GM12878 (cell line): Measurements from ENCODE around the gene POLG. TPM values are rescaled to one million over a fixed set of nuclear protein-coding genes. Genes with fewer than 3 reads are reported as not detected.

Experiments
- ATAC-seq: fragments of 200-7000 bp; cut with Tn5 transposase; 3 replicates; pipeline ENCODE4 v1.9.1; 2020; ENCODE audit warnings: mild to moderate bottlenecking, moderate library complexity
- BruUV-seq: library from RNA; stranded (reverse); fragments of 400-500 nt; replicated peaks from 2 replicates; lab custom pipeline; 2021; lab: Mats Ljungman, UMichigan
- CTCF ChIA-PET: fragments of 300-600 bp; sonication (Branson Sonifier 250); formaldehyde crosslinking; extraction: SDS; loops from one replicate; lab custom pipeline; 2021; ENCODE audit warnings: inconsistent platforms; lab: Yijun Ruan, JAX
- POLR2A ChIA-PET: fragments of 350-600 bp; formaldehyde crosslinking; extraction: SDS; loops from one replicate; lab custom pipeline; 2021; ENCODE audit warnings: inconsistent platforms; lab: Charles Lee
- RAD21 ChIA-PET: fragments of 300-600 bp; sonication (Branson Sonifier 250); formaldehyde crosslinking; loops from one replicate; lab custom pipeline; 2023; ENCODE audit warnings: antibody characterized with exemption; ENCODE audit not compliant: unreplicated experiment; lab: Charles Lee
- SMC1A ChIA-PET: fragments of 300-600 bp; sonication (Branson Sonifier 250); formaldehyde crosslinking; loops from one replicate; lab custom pipeline; 2023; ENCODE audit not compliant: unreplicated experiment, uncharacterized antibody; lab: Charles Lee
- DNase-seq: peaks from one replicate; pipeline ENCODE4 v3.0.0-alpha.2; 2011; ENCODE audit warnings: low read depth, low spot score
- FAIRE-seq: peaks from 3 replicates; lab custom pipeline; 2011; peaks lifted over from hg19 to GRCh38; lab: Jason Lieb, UNC
- H2AFZ ChIP-seq: 2 replicates; pipeline ENCODE4 v1.6.0; 2011; ENCODE audit warnings: low read depth, low read length, control low read depth; ENCODE audit not compliant: control insufficient read depth
- H3K27ac ChIP-seq: 2 replicates; pipeline ENCODE4 v1.5.1; 2011; ENCODE audit warnings: control low read depth; ENCODE audit not compliant: control insufficient read depth, insufficient read depth
- H3K27me3 ChIP-seq, 2 experiments: replicated peaks in 1 of 2; 2 replicates each; pipeline versions ENCODE4 v1.6.0 to v1.6.1; 2011; ENCODE audit warnings: low read length in 1 of 2; ENCODE audit not compliant: control insufficient read depth in 2 of 2, insufficient read depth in 2 of 2
- H3K36me3 ChIP-seq, 2 experiments: 2 replicates each; pipeline ENCODE4 v1.5.1; 2011; ENCODE audit warnings: low read length in 1 of 2; ENCODE audit not compliant: control insufficient read depth in 2 of 2, insufficient read depth in 2 of 2
- H3K4me1 ChIP-seq: 2 replicates; pipeline ENCODE4 v1.6.1; 2011; ENCODE audit warnings: mild to moderate bottlenecking, low read length, moderate library complexity, mixed read lengths; ENCODE audit not compliant: control insufficient read depth, insufficient read depth
- H3K4me2 ChIP-seq: 2 replicates; pipeline ENCODE4 v1.6.0; 2011; ENCODE audit warnings: control low read depth; ENCODE audit not compliant: control insufficient read depth, insufficient read depth
- H3K4me3 ChIP-seq: fragments of 200-600 bp; sonication (generic); 2 replicates; pipeline ENCODE4 v1.5.1; 2016
- H3K79me2 ChIP-seq: 2 replicates; pipeline ENCODE4 v1.6.0; 2011; ENCODE audit warnings: low read length; ENCODE audit not compliant: control insufficient read depth, insufficient read depth
- H3K9ac ChIP-seq: 2 replicates; pipeline ENCODE4 v1.8.0; 2011; ENCODE audit warnings: low read length, control low read depth, mixed read lengths; ENCODE audit not compliant: control insufficient read depth, insufficient read depth
- H3K9me3 ChIP-seq: replicated peaks from 3 replicates; pipeline ENCODE4 v1.5.1; 2011; ENCODE audit warnings: mild to moderate bottlenecking, low read length; ENCODE audit not compliant: control insufficient read depth, insufficient read depth
- H4K20me1 ChIP-seq: 2 replicates; pipeline ENCODE4 v1.6.0; 2011; ENCODE audit not compliant: control insufficient read depth, insufficient read depth
- CBX5 ChIP-seq: sonication (generic); IDR thresholded peaks from 2 replicates; pipeline ENCODE4 v1.6.1; 2016; ENCODE audit warnings: low read depth, moderate library complexity, mild to moderate bottlenecking, inconsistent platforms
- CHD2 ChIP-seq: IDR thresholded peaks from 2 replicates; pipeline ENCODE4 v1.6.1; 2011; ENCODE audit warnings: low read depth, low read length, improper control_type of control experiment, borderline replicate concordance
- EGR1 ChIP-seq, 2 experiments: IDR thresholded peaks; 1 replicate in 1 of 2; 2 replicates in 1 of 2; pipeline ENCODE4 v1.6.1; 2011 to 2012; ENCODE audit warnings: low read depth in 2 of 2, low read length in 2 of 2, borderline replicate concordance in 1 of 2, mild to moderate bottlenecking in 1 of 2, moderate library complexity in 1 of 2
- ETV6 ChIP-seq, 2 experiments: fragments of 450-650 bp in 1 of 2; IDR thresholded peaks in 1 of 2; conservative IDR thresholded peaks in 1 of 2; 2 replicates each; pipeline ENCODE4 v1.6.1; 2014; ENCODE audit warnings: antibody characterized with exemption in 1 of 2, borderline replicate concordance in 1 of 2, low read depth in 1 of 2, mild to moderate bottlenecking in 1 of 2, moderate library complexity in 1 of 2
- HDGF ChIP-seq: fragments of 450-650 bp; IDR thresholded peaks from 2 replicates; pipeline ENCODE4 v1.6.1; 2016; ENCODE audit warnings: antibody characterized with exemption
- IRF5 ChIP-seq: fragments of 450-650 bp; IDR thresholded peaks from 2 replicates; pipeline ENCODE4 v1.6.1; 2017; ENCODE audit warnings: borderline replicate concordance
- KLF5 ChIP-seq: fragments of 450-650 bp; IDR thresholded peaks from 2 replicates; pipeline ENCODE4 v1.6.1; 2014; ENCODE audit warnings: mild to moderate bottlenecking; ENCODE audit not compliant: partially characterized antibody
- POU2F2 ChIP-seq: IDR thresholded peaks from 3 replicates; pipeline ENCODE4 v1.6.1; 2011; ENCODE audit warnings: low read depth, mild to moderate bottlenecking, low read length, borderline replicate concordance
- REST ChIP-seq: IDR thresholded peaks from 2 replicates; pipeline ENCODE4 v1.6.1; 2012; ENCODE audit warnings: mild to moderate bottlenecking, low read depth, low read length
- SMAD5 ChIP-seq: IDR thresholded peaks from 2 replicates; pipeline ENCODE4 v1.6.1; 2016; ENCODE audit warnings: antibody characterized with exemption, low read depth
- SPI1 ChIP-seq: IDR thresholded peaks from 2 replicates; pipeline ENCODE4 v1.6.1; 2011; ENCODE audit warnings: low read depth, mild to moderate bottlenecking, low read length, moderate library complexity, borderline replicate concordance; ENCODE audit not compliant: insufficient read depth
- TARDBP ChIP-seq: IDR thresholded peaks from 2 replicates; pipeline ENCODE4 v1.6.1; 2016; ENCODE audit warnings: borderline replicate concordance
- TBL1XR1 ChIP-seq: IDR thresholded peaks from 2 replicates; pipeline ENCODE4 v1.6.1; 2012; ENCODE audit warnings: low read depth, low read length, improper control_type of control experiment
- WGBS: methylation state at CpG from one replicate; pipeline ENCODE4 v1.1.6; 2016; ENCODE audit warnings: low lambda C conversion rate; ENCODE audit not compliant: insufficient replicate concordance, insufficient coverage; ENCODE audit errors: missing lambda C conversion rate; 5-methylcytosine and 5-hydroxymethylcytosine counted together
- in situ Hi-C: fragments of 300-500 bp; cut with MboI; formaldehyde crosslinking; loops from 9 replicates; pipeline ENCODE4 v1.14.3; 2018; ENCODE audit warnings: mixed read lengths
- intact Hi-C: fragments of 100-400 bp; cut with micrococcal nuclease; formaldehyde crosslinking; loops from one replicate; pipeline ENCODE4 v1.14.2; 2022; ENCODE audit not compliant: unreplicated experiment
- polyA plus RNA-seq, 11 experiments: library from polyadenylated mRNA; depleted of rRNA in 4 of 11; unstranded in 6 of 11; stranded (reverse) in 5 of 11; fragments of >200 nt; fragmentation: Nextera tagmentation in 4 of 11; fragmentation: Illumina TruSeq in 1 of 11; extraction: Ambion mirVana in 4 of 11; extraction: Trizol in 1 of 11; gene quantifications; 1 replicate in 1 of 11; 2 replicates in 10 of 11; pipeline versions ENCODE4 v1.2.1 to v1.2.3, GENCODE V29; 2011 to 2016; ENCODE audit warnings: inconsistent platforms in 2 of 11, missing spikeins in 2 of 11, low read depth in 1 of 11
- total RNA-seq, 4 experiments: library from RNA; depleted of rRNA in 3 of 4; stranded (reverse); fragments of >200 nt in 3 of 4; fragmentation: Illumina TruSeq in 1 of 4; extraction: Trizol in 1 of 4; gene quantifications; 2 replicates each; pipeline versions ENCODE4 v1.2.1 to v1.2.3, GENCODE V29; 2013 to 2021

POLG gene
- total and polyA plus RNA-seq, 10 of the 15 experiments (the other 5 are each of a cell fraction or from before 2014, with no cell fraction given): 14.8 to 71.1 (median 33.0) TPM

- Histone ChIP-seq H3K27ac (no peak overlapping the region), H3K4me3 (no peak overlapping the region), H3K4me1 (no peaks in the 10 kb centered on the region), H3K36me3 (peaks cover 8% of the 10 kb centered on the region in 2 experiments), H3K27me3 (no peaks in the 10 kb centered on the region), H3K4me2 (no peak overlapping the region), H3K79me2 (no peaks in the 10 kb centered on the region), H3K9me3 (no peaks in the 10 kb centered on the region), H4K20me1 (no peaks in the 10 kb centered on the region), H3K9ac (no peak overlapping the region), H2AFZ (no peak overlapping the region)
- WGBS: 97% methylated on average over 2 of the region's 2 CpGs
- FAIRE-seq (no peak), ATAC-seq (no peak), DNase-seq (no peak)
- POLR2A ChIA-PET: no interaction called here
- intact Hi-C loops (no loop called here), in situ Hi-C loops (no loop called here)
- TF ChIP-seq TBL1XR1 (no peak), ETV6 (conservative IDR thresholded peaks at IDR 0.05 in 1 of 2, IDR thresholded peaks at IDR 0.05 in 1 of 2; ENCODE audit: borderline replicate concordance in 1 of 2, low read depth in 1 of 2) (no peak), CBX5 (no peak), EGR1 (IDR thresholded peaks at IDR 0.05; ENCODE audit: borderline replicate concordance in 1 of 2, low read depth in 2 of 2, low read length in 2 of 2) (no peak), SPI1 (no peak)
- SMC1A ChIA-PET: interaction anchor here (1.1 kb wide), 1 partner anchor 18 kb away, joined by 3 read pairs; no protein-coding TSS in a partner anchor
- RAD21 ChIA-PET: no interaction called here
- CTCF ChIA-PET: interaction anchor here (1.1 kb wide), 1 partner anchor 67 kb away, joined by 5 read pairs; no protein-coding TSS in a partner anchor
- BruUV-seq: no TSS peak
Observed at GRCh38 chr15:89293012-89293411, 41.6 kb downstream of the POLG start.

GRCh38 chr15:89291934-89292438 is 42.6 kb downstream of the POLG start:
- ChIA-PET SMC1A (no interaction called here), CTCF (interaction anchor here (1.1 kb wide), 1 partner anchor 68 kb away, joined by 5 read pairs; no protein-coding TSS in a partner anchor), RAD21 (no interaction called here), POLR2A (no interaction called here)
- H3K4me2 ChIP-seq: no peak overlapping the region
- no peaks in the 10 kb centered on the region for H3K4me1 ChIP-seq
- no peak overlapping the region for H2AFZ ChIP-seq
- DNase-seq: no peak
- 50% methylated on average over 2 of the region's 2 CpGs for WGBS
- H4K20me1 ChIP-seq: no peaks in the 10 kb centered on the region
- H3K9ac ChIP-seq: no peak overlapping the region
- H3K36me3 ChIP-seq: peaks cover 8 to 12% of the 10 kb centered on the region in 2 experiments
- ATAC-seq: no peak
- no peaks in the 10 kb centered on the region for H3K79me2 ChIP-seq
- no peaks in the 10 kb centered on the region for H3K27me3 ChIP-seq
- H3K27ac ChIP-seq: no peak overlapping the region
- no peaks in the 10 kb centered on the region for H3K9me3 ChIP-seq
- FAIRE-seq: no peak
- intact Hi-C loops (no loop called here), in situ Hi-C loops (no loop called here)
- H3K4me3 ChIP-seq: no peak overlapping the region
- BruUV-seq: no TSS peak
- TF ChIP-seq REST (no peak), TARDBP (no peak), SMAD5 (no peak), HDGF (no peak), IRF5 (no peak), CHD2 (no peak), POU2F2 (no peak), KLF5 (no peak)
